Measurements from ENCODE around the gene AQP12A.

Gene AQP12A

GRCh38 chr2:240707043-240707756 is 15.5 kb downstream of the AQP12A start:
- DNase-seq (ENCODE audit: low read depth in 2 of 2) = no peak

GRCh38 chr2:240707821-240708220 is 16.2 kb downstream of the AQP12A start:
- no peak for DNase-seq (ENCODE audit: low read depth in 2 of 2)

- no peak for DNase-seq (ENCODE audit: low read depth in 2 of 2)
These were observed 16.8 kb downstream of the AQP12A start for GRCh38 chr2:240708457-240708856.

- DNase-seq (ENCODE audit: low read depth in 2 of 2) = no peak
These were observed 19.6 kb downstream of the AQP12A start for GRCh38 chr2:240711296-240711695.

- DNase-seq (ENCODE audit: low read depth in 2 of 2) = no peak
These were observed 20.0 kb downstream of the AQP12A start for GRCh38 chr2:240711701-240712100.

GRCh38 chr2:240712121-240712520 is 20.5 kb downstream of the AQP12A start:
- no peak for DNase-seq (ENCODE audit: low read depth in 2 of 2)

- no peak for DNase-seq (ENCODE audit: low read depth in 2 of 2)
These were observed 21.6 kb downstream of the AQP12A start for GRCh38 chr2:240713071-240713927.

- DNase-seq (ENCODE audit: low read depth in 2 of 2) = no peak
These were observed 22.5 kb downstream of the AQP12A start for GRCh38 chr2:240713928-240714746.

GRCh38 chr2:240714747-240715725 is 23.4 kb downstream of the AQP12A start:
- DNase-seq (ENCODE audit: low read depth in 2 of 2) = no peak

- no peak for DNase-seq (ENCODE audit: low read depth in 2 of 2)
These were observed 24.6 kb downstream of the AQP12A start for GRCh38 chr2:240716130-240716798.

- DNase-seq (ENCODE audit: low read depth in 2 of 2) = no peak
These were observed 25.5 kb downstream of the AQP12A start for GRCh38 chr2:240717181-240717641.

- no peak for DNase-seq (ENCODE audit: low read depth in 2 of 2)
These were observed 26.3 kb downstream of the AQP12A start for GRCh38 chr2:240717681-240718581.

- no peak for DNase-seq (ENCODE audit: low read depth in 2 of 2)
These were observed 27.3 kb downstream of the AQP12A start for GRCh38 chr2:240718896-240719490.

- no peak for DNase-seq (ENCODE audit: low read depth in 2 of 2)
These were observed 28.2 kb downstream of the AQP12A start for GRCh38 chr2:240719676-240720545.

GRCh38 chr2:240720686-240721595 is 29.3 kb downstream of the AQP12A start:
- no peak for DNase-seq (ENCODE audit: low read depth in 2 of 2)

GRCh38 chr2:240721596-240722180 is 30.0 kb downstream of the AQP12A start:
- DNase-seq (ENCODE audit: low read depth in 2 of 2) = no peak
